SK-N-SH (cell line): Measurements from ENCODE around the gene CDIPT. TPM values are rescaled to one million over a fixed set of nuclear protein-coding genes. Genes with fewer than 3 reads are reported as not detected.
A peak's percentile ranks its signal among the peaks of the same experiment; 100 is the strongest.

ENCODE experiments used
- CTCF ChIA-PET: fragments of 300-600, 350-600 bp; formaldehyde crosslinking; extraction: SDS; loops from one replicate; lab custom pipeline; 2021; lab: Yijun Ruan, JAX
- POLR2A ChIA-PET: fragments of 350-600 bp; sonication (Branson Sonifier 250); formaldehyde crosslinking; extraction: SDS; loops from one replicate; lab custom pipeline; 2020; ENCODE audit warnings: antibody characterized with exemption, inconsistent platforms; lab: Yijun Ruan, JAX
- DNase-seq: peaks from one replicate; pipeline ENCODE4 v3.0.0; 2012
- H2AFZ ChIP-seq: fragments of 200-600 bp; sonication (generic); 2 replicates; pipeline ENCODE4 v1.8.1; 2016; ENCODE audit warnings: antibody characterized with exemption, mild to moderate bottlenecking, low read depth
- H3F3A ChIP-seq: fragments of 200-600 bp; sonication (generic); replicated peaks from 2 replicates; pipeline ENCODE3; 2016; ENCODE audit warnings: antibody characterized with exemption, mild to moderate bottlenecking; ENCODE audit not compliant: insufficient read depth
- H3K27ac ChIP-seq, 2 experiments: fragments of 200-500 bp in 1 of 2; fragments of 200-600 bp in 1 of 2; sonication (Bioruptor generic) in 1 of 2; sonication (generic), shearing (Covaris generic) in 1 of 2; 2 replicates each; pipeline versions ENCODE4 v1.5.1 to v1.6.1; 2014 to 2016; ENCODE audit warnings: low read depth in 2 of 2, inconsistent platforms in 1 of 2, low read length in 1 of 2, mild to moderate bottlenecking in 1 of 2, mixed read lengths in 1 of 2
- H3K27me3 ChIP-seq: fragments of 200-600 bp; sonication (generic), shearing (Covaris generic); 2 replicates; pipeline ENCODE4 v1.6.1; 2016; ENCODE audit warnings: mixed run types; ENCODE audit not compliant: insufficient read depth
- H3K36me3 ChIP-seq, 2 experiments: fragments of 200-500 bp in 1 of 2; fragments of 200-600 bp in 1 of 2; sonication (Bioruptor generic) in 1 of 2; sonication (generic) in 1 of 2; replicated peaks in 1 of 2; 2 replicates each; pipeline versions ENCODE3 to v1.5.1; 2014 to 2016; ENCODE audit warnings: low read length in 1 of 2, mild to moderate bottlenecking in 1 of 2; ENCODE audit not compliant: insufficient read depth in 2 of 2, control insufficient read depth in 1 of 2
- H3K4me1 ChIP-seq, 2 experiments: fragments of 200-500 bp in 1 of 2; fragments of 200-600 bp in 1 of 2; sonication (Bioruptor generic) in 1 of 2; sonication (generic), shearing (Covaris generic) in 1 of 2; 2 replicates each; pipeline versions ENCODE4 v1.5.1 to v1.6.1; 2014 to 2016; ENCODE audit warnings: low read depth in 1 of 2, low read length in 1 of 2, mixed run types in 1 of 2; ENCODE audit not compliant: insufficient read depth in 2 of 2, control insufficient read depth in 1 of 2
- H3K4me2 ChIP-seq: fragments of 200-600 bp; sonication (generic), shearing (Covaris generic); 2 replicates; pipeline ENCODE4 v1.6.1; 2017; ENCODE audit warnings: mixed run types
- H3K4me3 ChIP-seq, 2 experiments: fragments of 200-500 bp in 1 of 2; fragments of 200-600 bp in 1 of 2; sonication (Bioruptor generic) in 1 of 2; sonication (generic), shearing (Covaris generic) in 1 of 2; 2 replicates each; pipeline versions ENCODE4 v1.5.1 to v1.8.1; 2014 to 2016; ENCODE audit warnings: low read depth in 2 of 2, inconsistent platforms in 1 of 2, low read length in 1 of 2, mild to moderate bottlenecking in 1 of 2, mixed read lengths in 1 of 2, moderate library complexity in 1 of 2
- H3K79me2 ChIP-seq: fragments of 200-600 bp; sonication (generic); 2 replicates; pipeline ENCODE4 v1.8.1; 2017; ENCODE audit warnings: mild to moderate bottlenecking; ENCODE audit not compliant: insufficient read depth
- H3K9ac ChIP-seq: fragments of 200-600 bp; sonication (generic); 2 replicates; pipeline ENCODE4 v1.6.1; 2017; ENCODE audit warnings: mixed run types
- H3K9me2 ChIP-seq: fragments of 200-600 bp; sonication (generic); 2 replicates; pipeline ENCODE4 v1.6.1; 2017; ENCODE audit warnings: mixed run types
- H3K9me3 ChIP-seq: fragments of 200-600 bp; sonication (generic); 2 replicates; pipeline ENCODE4 v1.6.1; 2017; ENCODE audit warnings: mixed run types, mild to moderate bottlenecking, moderate library complexity
- H4K20me1 ChIP-seq: fragments of 200-600 bp; sonication (generic); 2 replicates; pipeline ENCODE4 v1.6.1; 2017; ENCODE audit warnings: mild to moderate bottlenecking, mixed run types; ENCODE audit not compliant: insufficient read depth
- CHD2 ChIP-seq: fragments of 150-350 bp; IDR thresholded peaks from 2 replicates; pipeline ENCODE4 v1.6.1; 2018; ENCODE audit warnings: low read length; ENCODE audit not compliant: partially characterized antibody
- ELF1 ChIP-seq: IDR thresholded peaks from 2 replicates; pipeline ENCODE4 v1.4.0; 2012
- EP300 ChIP-seq, 2 experiments: IDR thresholded peaks; 2 replicates each; pipeline versions ENCODE4 v1.4.0 to v1.6.1; 2012; ENCODE audit warnings: borderline replicate concordance in 1 of 2, low read depth in 1 of 2, low read length in 1 of 2
- EZH2phosphoT487 ChIP-seq: fragments of 200-600 bp; sonication (generic); IDR thresholded peaks from 2 replicates; pipeline ENCODE4 v1.6.1; 2017; ENCODE audit warnings: low read depth, mixed run types, mild to moderate bottlenecking, antibody characterized with exemption, moderate library complexity, borderline replicate concordance
- JUND ChIP-seq: IDR thresholded peaks from 2 replicates; pipeline ENCODE4 v1.4.0; 2012
- MEF2A ChIP-seq: IDR thresholded peaks from 2 replicates; pipeline ENCODE4 v1.4.0; 2012; ENCODE audit warnings: low read depth, borderline replicate concordance
- RAD21 ChIP-seq: IDR thresholded peaks from 2 replicates; pipeline ENCODE4 v1.6.1; 2012; ENCODE audit warnings: mild to moderate bottlenecking, low read length
- RFX5 ChIP-seq: IDR thresholded peaks from 2 replicates; pipeline ENCODE4 v1.6.1; 2012; ENCODE audit warnings: mild to moderate bottlenecking, improper control_type of control experiment, low read length
- SIN3A ChIP-seq: IDR thresholded peaks from 2 replicates; pipeline ENCODE4 v1.6.1; 2012; ENCODE audit warnings: low read depth, mild to moderate bottlenecking, low read length, moderate library complexity, borderline replicate concordance
- TAF1 ChIP-seq: IDR thresholded peaks from 2 replicates; pipeline ENCODE4 v1.6.1; 2012; ENCODE audit warnings: low read depth, mild to moderate bottlenecking, low read length, moderate library complexity, borderline replicate concordance
- WGBS: methylation state at CpG from one replicate; pipeline ENCODE4 v1.1.6; 2017; ENCODE audit warnings: low lambda C conversion rate; 5-methylcytosine and 5-hydroxymethylcytosine counted together
- polyA plus RNA-seq, 3 experiments: library from polyadenylated mRNA; depleted of rRNA; stranded (reverse); fragments of >200 nt; gene quantifications; 2 replicates each; pipeline ENCODE4 v1.2.3, GENCODE V29; 2012
- small RNA-seq, 7 experiments: library from RNA; depleted of rRNA; stranded (forward); fragments of <200 nt; gene quantifications; one replicate each; pipeline ENCODE3, GENCODE V24; 2012

CDIPT gene
- polyA plus RNA-seq, 1 of the 3 experiments (the other 2 are of a cell fraction), result 90.7 TPM

- ChIA-PET CTCF (interaction anchor here (1.1 to 1.4 kb wide), 2 partner anchors 41 to 222 kb away, joined by 4 to 5 read pairs; no protein-coding TSS in a partner anchor), POLR2A (interaction anchor here (0.7 kb wide), 1 partner anchor 218 kb away, joined by 3 read pairs; no protein-coding TSS in a partner anchor)
- peaks cover 44 to 67% of the 10 kb centered on the region in 2 experiments for H3K4me1 ChIP-seq
- H3K4me2 ChIP-seq, result peak overlapping the region; percentile 97
- H3K27me3 ChIP-seq, result no peaks in the 10 kb centered on the region
- peaks cover 13 to 18% of the 10 kb centered on the region in 2 experiments for H3K36me3 ChIP-seq
- no peaks in the 10 kb centered on the region for H3K9me3 ChIP-seq
- TF ChIP-seq SIN3A (no peak), TAF1 (no peak), RAD21 (no peak), JUND (no peak), EP300 (IDR thresholded peaks at IDR 0.05; ENCODE audit: borderline replicate concordance in 1 of 2, low read depth in 1 of 2, low read length in 1 of 2) (no peak)
- WGBS, result 49% methylated on average over 13 of the region's 23 CpGs
- peak overlapping the region in 1 of 2 experiments; percentile 16; a peak in 2 of 4 replicates for H3K4me3 ChIP-seq
- H3K9me2 ChIP-seq, result no peaks in the 10 kb centered on the region
- H3K79me2 ChIP-seq, result peaks cover 65% of the 10 kb centered on the region
- H3F3A ChIP-seq, result peaks cover 42% of the 10 kb centered on the region
- peak overlapping the region; percentile 87 to 97 for H3K27ac ChIP-seq
- H3K9ac ChIP-seq, result peak overlapping the region; percentile 18; the same call in 1 of the 2 replicates
- no peak overlapping the region for H2AFZ ChIP-seq
- peaks cover 15% of the 10 kb centered on the region for H4K20me1 ChIP-seq
- DNase-seq, result no peak
Observed at GRCh38 chr16:29809850-29810698, 53.0 kb downstream of the CDIPT start.

GRCh38 chr16:29809031-29809747 lies 53.8 kb downstream of the CDIPT start:
- WGBS, result 53% methylated on average over 6 of the region's 31 CpGs
- ChIA-PET CTCF (interaction anchor here (1.4 to 2.6 kb wide), 5 partner anchors 9 to 223 kb away, joined by 3 to 23 read pairs (median 5); partner anchors contain the start of genes KIF22 and TLCD3B), POLR2A (interaction anchor here (0.7 kb wide), 1 partner anchor 218 kb away, joined by 3 read pairs; no protein-coding TSS in a partner anchor)
- no peak for DNase-seq
- H3K79me2 ChIP-seq, result peaks cover 56% of the 10 kb centered on the region
- no peaks in the 10 kb centered on the region for H3K9me3 ChIP-seq
- peaks cover 13 to 18% of the 10 kb centered on the region in 2 experiments for H3K36me3 ChIP-seq
- H3K4me1 ChIP-seq, result peaks cover 38 to 65% of the 10 kb centered on the region in 2 experiments
- no peaks in the 10 kb centered on the region for H3K9me2 ChIP-seq
- H3K27ac ChIP-seq, result peak overlapping the region; percentile 87 to 89
- H3K27me3 ChIP-seq, result no peaks in the 10 kb centered on the region
- H4K20me1 ChIP-seq, result peaks cover 15% of the 10 kb centered on the region
- H3K9ac ChIP-seq, result peak overlapping the region; percentile 62; the same call in 1 of the 2 replicates
- no peak overlapping the region for H2AFZ ChIP-seq
- H3K4me3 ChIP-seq, result peak overlapping the region; percentile 16 to 76; a peak in 1 of 4 replicates
- TF ChIP-seq MEF2A (no peak), CHD2 (no peak), ELF1 (no peak), EZH2phosphoT487 (no peak), RFX5 (no peak)
- TF ChIP-seq, all 33 proteins: peak for 0
- peaks cover 49% of the 10 kb centered on the region for H3F3A ChIP-seq
- H3K4me2 ChIP-seq, result peak overlapping the region; percentile 97

Small RNA genes within 50 kb of the gene (small RNA-seq; reads per million reads assigned to genes)
- 0 reads per million in 7 experiments for gene AC009133.6
- gene AC120114.4, result 0 reads per million in 7 experiments

Other genes starting within 250 kb of the CDIPT start
- gene SPN, start 200.0 kb downstream of the CDIPT start, polyA plus RNA-seq (2012; rRNA removed), result 0.10 and 0.13 TPM in 2 replicates
- 12.5 and 12.6 TPM in 2 replicates for gene QPRT, start 184.0 kb downstream of the CDIPT start, polyA plus RNA-seq (2012; rRNA removed)
- gene C16orf54, start 117.2 kb downstream of the CDIPT start, polyA plus RNA-seq (2012; rRNA removed), result not detected in 2 replicates
- gene ZG16, start 85.0 kb downstream of the CDIPT start, polyA plus RNA-seq (2012; rRNA removed), result not detected in 2 replicates
- gene KIF22, start 72.5 kb downstream of the CDIPT start, polyA plus RNA-seq (2012; rRNA removed), result 63.8 and 64.1 TPM in 2 replicates
- gene MAZ, start 56.7 kb downstream of the CDIPT start, polyA plus RNA-seq (2012; rRNA removed), result 117 and 163 TPM in 2 replicates
- gene PRRT2, start 51.0 kb downstream of the CDIPT start, polyA plus RNA-seq (2012; rRNA removed), result 28.1 and 29.3 TPM in 2 replicates
- gene PAGR1, start 47.1 kb downstream of the CDIPT start, polyA plus RNA-seq (2012; rRNA removed), result 48.5 and 57.7 TPM in 2 replicates
- 198 and 222 TPM in 2 replicates for gene MVP, start 42.8 kb downstream of the CDIPT start, polyA plus RNA-seq (2012; rRNA removed)
- 26.6 and 59.8 TPM in 2 replicates for gene SEZ6L2, start 36.3 kb upstream of the CDIPT start, polyA plus RNA-seq (2012; rRNA removed)
- gene ASPHD1, start 37.3 kb upstream of the CDIPT start, polyA plus RNA-seq (2012; rRNA removed), result 29.0 and 35.1 TPM in 2 replicates
- gene KCTD13, start 63.0 kb upstream of the CDIPT start, polyA plus RNA-seq (2012; rRNA removed), result 28.5 and 31.0 TPM in 2 replicates
- 95.0 and 101 TPM in 2 replicates for gene TMEM219, start 98.9 kb upstream of the CDIPT start, polyA plus RNA-seq (2012; rRNA removed)
- gene TAOK2, start 110.6 kb upstream of the CDIPT start, polyA plus RNA-seq (2012; rRNA removed), result 21.9 and 23.1 TPM in 2 replicates
- gene HIRIP3, start 132.4 kb upstream of the CDIPT start, polyA plus RNA-seq (2012; rRNA removed), result 15.4 and 18.9 TPM in 2 replicates
- gene INO80E, start 133.0 kb upstream of the CDIPT start, polyA plus RNA-seq (2012; rRNA removed), result 43.9 and 46.6 TPM in 2 replicates
- 10.3 and 10.4 TPM in 2 replicates for gene DOC2A, start 147.8 kb upstream of the CDIPT start, polyA plus RNA-seq (2012; rRNA removed)
- gene C16orf92, start 160.0 kb upstream of the CDIPT start, polyA plus RNA-seq (2012; rRNA removed), result not detected in 2 replicates
- 2.3 and 3.8 TPM in 2 replicates for gene TLCD3B, start 168.0 kb upstream of the CDIPT start, polyA plus RNA-seq (2012; rRNA removed)
- gene ALDOA, start 202.5 kb upstream of the CDIPT start, polyA plus RNA-seq (2012; rRNA removed), result 437 and 641 TPM in 2 replicates
- 325 and 339 TPM in 2 replicates for gene PPP4C, start 212.8 kb upstream of the CDIPT start, polyA plus RNA-seq (2012; rRNA removed)
- 0.16 and 0.18 TPM in 2 replicates for gene TBX6, start 228.7 kb upstream of the CDIPT start, polyA plus RNA-seq (2012; rRNA removed)
- gene YPEL3, start 233.0 kb upstream of the CDIPT start, polyA plus RNA-seq (2012; rRNA removed), result 24.5 and 36.6 TPM in 2 replicates